ENCODE data around the gene LIPC.

DNA sequence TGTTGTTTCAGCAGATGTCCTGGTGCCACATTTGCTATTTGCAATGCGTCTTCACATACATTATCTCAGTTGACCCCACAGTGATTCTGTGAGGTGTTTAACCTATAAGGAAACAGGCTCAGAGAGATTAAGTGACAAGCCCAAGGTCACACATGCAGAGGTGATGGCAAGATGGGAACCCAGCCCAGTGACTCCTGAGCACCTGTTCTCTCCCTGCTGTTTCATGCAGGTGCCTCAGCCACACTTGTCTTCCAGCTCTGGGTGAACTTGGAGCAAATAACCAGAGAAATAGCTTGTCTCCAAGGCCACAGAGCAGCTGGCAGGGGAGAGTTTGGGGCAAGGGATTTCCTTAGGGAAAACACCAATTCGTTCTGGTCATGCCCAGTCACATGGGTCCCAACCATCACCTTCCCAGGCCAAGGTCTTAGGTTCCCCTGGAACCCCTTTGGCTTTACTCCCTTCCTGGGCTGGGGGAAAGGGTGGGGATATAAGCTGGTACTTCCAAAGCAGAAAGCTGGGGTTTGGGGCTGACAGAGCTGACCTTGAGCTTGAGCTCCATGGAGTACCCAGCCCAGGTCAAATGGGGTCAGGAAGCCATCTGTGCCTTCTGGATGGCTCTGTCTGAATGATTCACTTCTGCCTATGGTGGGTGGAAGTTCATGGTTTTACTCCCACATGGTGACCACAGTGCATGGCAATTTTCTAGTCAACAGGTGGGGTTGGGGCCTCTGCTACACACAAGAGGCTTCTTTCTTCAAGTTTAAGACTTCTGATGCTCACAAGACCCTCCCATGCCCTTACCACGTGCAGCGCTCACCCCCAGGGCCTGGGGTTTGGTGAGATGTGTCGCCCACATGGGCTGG, 22.4 kb downstream of the LIPC start:
- TF ChIP-seq POLR2AphosphoS5 (IDR thresholded peaks at IDR 0.05; ENCODE audit: low read depth, low read length) (peak; percentile 44; the same call in 1 of the 2 replicates), TAF1 (IDR thresholded peaks at IDR 0.05; ENCODE audit: borderline replicate concordance, low read depth, low read length) (no peak)

Measured in GM12892 (cell line).